SK-N-SH (cell line): ENCODE results near the gene WDR6. TPM values are rescaled to one million over a fixed set of nuclear protein-coding genes. Genes with fewer than 3 reads are reported as not detected.

Experiments used
- CTCF ChIA-PET: fragments of 300-600, 350-600 bp; formaldehyde crosslinking; extraction: SDS; loops from one replicate; lab custom pipeline; 2021; lab: Yijun Ruan, JAX
- POLR2A ChIA-PET: fragments of 350-600 bp; sonication (Branson Sonifier 250); formaldehyde crosslinking; extraction: SDS; loops from one replicate; lab custom pipeline; 2020; ENCODE audit warnings: antibody characterized with exemption, inconsistent platforms; lab: Yijun Ruan, JAX
- DNase-seq: peaks from one replicate; pipeline ENCODE4 v3.0.0; 2012
- H2AFZ ChIP-seq: fragments of 200-600 bp; sonication (generic); 2 replicates; pipeline ENCODE4 v1.8.1; 2016; ENCODE audit warnings: antibody characterized with exemption, mild to moderate bottlenecking, low read depth
- H3F3A ChIP-seq: fragments of 200-600 bp; sonication (generic); replicated peaks from 2 replicates; pipeline ENCODE3; 2016; ENCODE audit warnings: antibody characterized with exemption, mild to moderate bottlenecking; ENCODE audit not compliant: insufficient read depth
- H3K27ac ChIP-seq, 2 experiments: fragments of 200-500 bp in 1 of 2; fragments of 200-600 bp in 1 of 2; sonication (Bioruptor generic) in 1 of 2; sonication (generic), shearing (Covaris generic) in 1 of 2; 2 replicates each; pipeline versions ENCODE4 v1.5.1 to v1.6.1; 2014 to 2016; ENCODE audit warnings: low read depth in 2 of 2, inconsistent platforms in 1 of 2, low read length in 1 of 2, mild to moderate bottlenecking in 1 of 2, mixed read lengths in 1 of 2
- H3K27me3 ChIP-seq: fragments of 200-600 bp; sonication (generic), shearing (Covaris generic); 2 replicates; pipeline ENCODE4 v1.6.1; 2016; ENCODE audit warnings: mixed run types; ENCODE audit not compliant: insufficient read depth
- H3K36me3 ChIP-seq, 2 experiments: fragments of 200-500 bp in 1 of 2; fragments of 200-600 bp in 1 of 2; sonication (Bioruptor generic) in 1 of 2; sonication (generic) in 1 of 2; replicated peaks in 1 of 2; 2 replicates each; pipeline versions ENCODE3 to v1.5.1; 2014 to 2016; ENCODE audit warnings: low read length in 1 of 2, mild to moderate bottlenecking in 1 of 2; ENCODE audit not compliant: insufficient read depth in 2 of 2, control insufficient read depth in 1 of 2
- H3K4me1 ChIP-seq, 2 experiments: fragments of 200-500 bp in 1 of 2; fragments of 200-600 bp in 1 of 2; sonication (Bioruptor generic) in 1 of 2; sonication (generic), shearing (Covaris generic) in 1 of 2; 2 replicates each; pipeline versions ENCODE4 v1.5.1 to v1.6.1; 2014 to 2016; ENCODE audit warnings: low read depth in 1 of 2, low read length in 1 of 2, mixed run types in 1 of 2; ENCODE audit not compliant: insufficient read depth in 2 of 2, control insufficient read depth in 1 of 2
- H3K4me2 ChIP-seq: fragments of 200-600 bp; sonication (generic), shearing (Covaris generic); 2 replicates; pipeline ENCODE4 v1.6.1; 2017; ENCODE audit warnings: mixed run types
- H3K4me3 ChIP-seq, 2 experiments: fragments of 200-500 bp in 1 of 2; fragments of 200-600 bp in 1 of 2; sonication (Bioruptor generic) in 1 of 2; sonication (generic), shearing (Covaris generic) in 1 of 2; 2 replicates each; pipeline versions ENCODE4 v1.5.1 to v1.8.1; 2014 to 2016; ENCODE audit warnings: low read depth in 2 of 2, inconsistent platforms in 1 of 2, low read length in 1 of 2, mild to moderate bottlenecking in 1 of 2, mixed read lengths in 1 of 2, moderate library complexity in 1 of 2
- H3K79me2 ChIP-seq: fragments of 200-600 bp; sonication (generic); 2 replicates; pipeline ENCODE4 v1.8.1; 2017; ENCODE audit warnings: mild to moderate bottlenecking; ENCODE audit not compliant: insufficient read depth
- H3K9ac ChIP-seq: fragments of 200-600 bp; sonication (generic); 2 replicates; pipeline ENCODE4 v1.6.1; 2017; ENCODE audit warnings: mixed run types
- H3K9me2 ChIP-seq: fragments of 200-600 bp; sonication (generic); 2 replicates; pipeline ENCODE4 v1.6.1; 2017; ENCODE audit warnings: mixed run types
- H3K9me3 ChIP-seq: fragments of 200-600 bp; sonication (generic); 2 replicates; pipeline ENCODE4 v1.6.1; 2017; ENCODE audit warnings: mixed run types, mild to moderate bottlenecking, moderate library complexity
- H4K20me1 ChIP-seq: fragments of 200-600 bp; sonication (generic); 2 replicates; pipeline ENCODE4 v1.6.1; 2017; ENCODE audit warnings: mild to moderate bottlenecking, mixed run types; ENCODE audit not compliant: insufficient read depth
- EP300 ChIP-seq, 2 experiments: IDR thresholded peaks; 2 replicates each; pipeline versions ENCODE4 v1.4.0 to v1.6.1; 2012; ENCODE audit warnings: borderline replicate concordance in 1 of 2, low read depth in 1 of 2, low read length in 1 of 2
- EZH2phosphoT487 ChIP-seq: fragments of 200-600 bp; sonication (generic); IDR thresholded peaks from 2 replicates; pipeline ENCODE4 v1.6.1; 2017; ENCODE audit warnings: low read depth, mixed run types, mild to moderate bottlenecking, antibody characterized with exemption, moderate library complexity, borderline replicate concordance
- FOSL2 ChIP-seq: IDR thresholded peaks from 2 replicates; pipeline ENCODE4 v1.4.0; 2012; ENCODE audit warnings: low read depth, mild to moderate bottlenecking, moderate library complexity, borderline replicate concordance
- NFIC ChIP-seq: IDR thresholded peaks from 2 replicates; pipeline ENCODE4 v1.4.0; 2012; ENCODE audit warnings: borderline replicate concordance
- PBX3 ChIP-seq: IDR thresholded peaks from 2 replicates; pipeline ENCODE4; 2012
- POLR2AphosphoS5 ChIP-seq: IDR thresholded peaks from 2 replicates; pipeline ENCODE4 v1.6.1; 2012; ENCODE audit warnings: low read depth, low read length
- RAD21 ChIP-seq: IDR thresholded peaks from 2 replicates; pipeline ENCODE4 v1.6.1; 2012; ENCODE audit warnings: mild to moderate bottlenecking, low read length
- RCOR1 ChIP-seq: fragments of 150-350 bp; IDR thresholded peaks from 2 replicates; pipeline ENCODE4 v1.6.1; 2017; ENCODE audit warnings: antibody characterized with exemption, low read length
- RXRA ChIP-seq: IDR thresholded peaks from 2 replicates; pipeline ENCODE4 v1.4.0; 2012; ENCODE audit warnings: low read depth, mild to moderate bottlenecking, borderline replicate concordance
- TCF12 ChIP-seq: IDR thresholded peaks from 2 replicates; pipeline ENCODE4 v1.4.0; 2012
- WGBS: methylation state at CpG from one replicate; pipeline ENCODE4 v1.1.6; 2017; ENCODE audit warnings: low lambda C conversion rate; 5-methylcytosine and 5-hydroxymethylcytosine counted together
- polyA plus RNA-seq, 3 experiments: library from polyadenylated mRNA; depleted of rRNA; stranded (reverse); fragments of >200 nt; gene quantifications; 2 replicates each; pipeline ENCODE4 v1.2.3, GENCODE V29; 2012
- TF ChIP-seq, protein P1 (sequence below): IDR thresholded peaks from 2 replicates; pipeline ENCODE4 v1.6.1; 2012; ENCODE audit warnings: mild to moderate bottlenecking, low read depth, low read length, moderate library complexity

WDR6 gene
- polyA plus RNA-seq, 1 of the 3 experiments (the other 2 are of a cell fraction): 230 TPM

DNA sequence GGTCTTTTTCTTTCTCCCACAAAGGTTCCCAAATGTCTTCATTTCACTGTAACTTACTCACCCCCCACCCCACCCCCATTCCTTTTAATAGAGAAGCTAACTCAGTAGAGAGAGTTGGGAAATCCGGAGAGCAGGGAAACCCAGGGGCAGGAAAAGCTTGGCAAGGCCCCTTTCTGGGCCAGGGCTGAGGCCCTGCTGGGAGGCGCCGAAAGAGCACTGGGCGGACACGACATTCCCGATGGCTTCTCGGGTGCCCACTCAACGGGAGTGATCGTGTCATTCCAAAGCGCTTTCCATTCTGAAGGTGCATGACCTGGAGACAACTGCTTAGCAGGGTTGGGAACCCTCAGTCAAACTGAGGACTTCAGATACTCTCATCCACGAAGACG, 12.7 kb downstream of the WDR6 start:
- ChIA-PET CTCF (interaction anchor here (1.6 to 14.2 kb wide), 3 partner anchors 9 to 31 kb away, joined by 8 to 114 read pairs (median 39); partner anchors contain the start of genes IMPDH2, P4HTM and WDR6), POLR2A (interaction anchor here (0.8 to 4.6 kb wide), 8 partner anchors 8 to 114 kb away, joined by 3 to 80 read pairs (median 14); partner anchors contain the start of genes IMPDH2, QRICH1 and WDR6)
- H3K4me3 ChIP-seq: peak overlapping the region; percentile 87 to 94
- H3K79me2 ChIP-seq: peaks cover 63% of the 10 kb centered on the region
- peak overlapping the region; percentile 97 for H3K4me2 ChIP-seq
- TF ChIP-seq PBX3 (no peak), RCOR1 (no peak), POLR2AphosphoS5 (no peak), RAD21 (no peak), FOSL2 (no peak), RXRA (no peak), EP300 (IDR thresholded peaks at IDR 0.05; ENCODE audit: borderline replicate concordance in 1 of 2, low read depth in 1 of 2, low read length in 1 of 2) (no peak), NFIC (no peak), EZH2phosphoT487 (no peak)
- peak overlapping the region; percentile 90 to 99 for H3K27ac ChIP-seq
- H4K20me1 ChIP-seq: 0 out of 2 replicates have a peak, but pooled peaks cover 5% of the 10 kb centered on the region
- H3K9ac ChIP-seq: peak overlapping the region; percentile 99
- H3K4me1 ChIP-seq: peaks cover 0 to 34% of the 10 kb centered on the region in 2 experiments; a peak in 1 of 4 replicates
- H3K27me3 ChIP-seq: no peaks in the 10 kb centered on the region
- DNase-seq: no peak
- no peaks in the 10 kb centered on the region for H3K9me2 ChIP-seq
- no peaks in the 10 kb centered on the region for H3K9me3 ChIP-seq
- no peak overlapping the region for H2AFZ ChIP-seq
- 35% methylated on average over 9 of the region's 12 CpGs for WGBS
- H3K36me3 ChIP-seq: peaks cover 27 to 33% of the 10 kb centered on the region in 2 experiments
- H3F3A ChIP-seq: peaks cover 45% of the 10 kb centered on the region

DNA sequence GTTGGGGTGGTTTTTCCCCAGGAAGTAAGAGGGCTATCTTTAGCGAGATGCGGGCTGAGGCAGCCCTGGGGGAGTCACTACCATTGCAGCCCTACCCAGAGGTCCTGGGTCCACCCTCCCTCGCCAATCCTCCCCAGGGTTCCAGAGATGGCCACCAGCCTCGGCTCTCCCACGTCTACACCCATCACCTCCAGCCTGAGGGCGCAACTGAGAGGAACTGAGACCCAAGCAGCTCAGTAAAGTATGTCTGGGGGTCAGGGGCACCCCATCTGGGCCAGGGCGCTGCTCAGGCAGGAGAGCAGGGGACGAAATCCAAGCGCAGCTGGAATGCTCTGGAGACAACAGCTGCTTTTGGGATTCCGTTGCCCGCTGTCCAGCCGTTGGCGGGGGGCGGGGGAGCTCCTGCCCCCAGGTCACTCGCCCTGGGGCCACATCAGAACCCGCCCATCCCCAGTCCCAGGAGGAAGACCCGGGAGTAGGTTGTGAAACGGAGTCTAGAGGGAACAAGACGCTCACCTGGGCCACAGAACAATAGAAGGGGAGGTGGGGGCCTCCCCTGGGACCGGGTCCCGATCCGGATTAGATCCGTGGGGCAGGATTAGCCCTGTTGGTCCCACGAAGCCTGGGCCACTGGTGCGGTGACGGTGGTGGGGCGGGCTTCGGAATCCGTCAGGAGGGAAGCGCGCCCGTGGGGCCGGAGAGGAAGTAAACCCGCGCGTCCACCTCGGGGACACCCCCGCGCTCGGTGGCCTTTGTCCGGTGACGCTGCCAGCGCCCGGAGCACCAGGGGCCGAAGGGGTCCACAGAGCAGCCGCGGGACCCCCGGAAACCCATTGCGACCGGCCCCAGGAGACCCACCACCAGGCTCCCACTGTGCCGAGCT, 13.4 kb downstream of the WDR6 start:
- no peaks in the 10 kb centered on the region for H4K20me1 ChIP-seq
- H3K4me3 ChIP-seq: peak overlapping the region; percentile 87 to 94
- ChIA-PET POLR2A (interaction anchor here (0.8 to 4.6 kb wide), 11 partner anchors 8 to 338 kb away, joined by 3 to 80 read pairs (median 5); partner anchors contain the start of genes GPX1, IMPDH2, PRKAR2A and QRICH1), CTCF (interaction anchor here (0.9 to 14.2 kb wide), 9 partner anchors 8 to 429 kb away, joined by 3 to 114 read pairs (median 13); partner anchors contain the start of genes IMPDH2, KLHDC8B, P4HTM and QRICH1)
- peaks cover 0 to 40% of the 10 kb centered on the region in 2 experiments; a peak in 1 of 4 replicates for H3K4me1 ChIP-seq
- WGBS: 7% methylated on average over 9 of the region's 51 CpGs
- 0 out of 2 replicates have a peak overlapping the region, but pooled peaks have one; percentile 40 for H2AFZ ChIP-seq
- peaks cover 41% of the 10 kb centered on the region for H3F3A ChIP-seq
- peak overlapping the region; percentile 97 for H3K4me2 ChIP-seq
- peaks cover 69% of the 10 kb centered on the region for H3K79me2 ChIP-seq
- H3K9ac ChIP-seq: peak overlapping the region; percentile 99
- no peaks in the 10 kb centered on the region for H3K9me2 ChIP-seq
- DNase-seq: peak; percentile 55
- TF ChIP-seq EZH2phosphoT487 (no peak), TCF12 (0 out of 2 replicates have a peak, but pooled peaks have one; percentile 4), POLR2AphosphoS5 (0 out of 2 replicates have a peak, but pooled peaks have one; percentile 9)
- TF ChIP-seq, protein P1, sequence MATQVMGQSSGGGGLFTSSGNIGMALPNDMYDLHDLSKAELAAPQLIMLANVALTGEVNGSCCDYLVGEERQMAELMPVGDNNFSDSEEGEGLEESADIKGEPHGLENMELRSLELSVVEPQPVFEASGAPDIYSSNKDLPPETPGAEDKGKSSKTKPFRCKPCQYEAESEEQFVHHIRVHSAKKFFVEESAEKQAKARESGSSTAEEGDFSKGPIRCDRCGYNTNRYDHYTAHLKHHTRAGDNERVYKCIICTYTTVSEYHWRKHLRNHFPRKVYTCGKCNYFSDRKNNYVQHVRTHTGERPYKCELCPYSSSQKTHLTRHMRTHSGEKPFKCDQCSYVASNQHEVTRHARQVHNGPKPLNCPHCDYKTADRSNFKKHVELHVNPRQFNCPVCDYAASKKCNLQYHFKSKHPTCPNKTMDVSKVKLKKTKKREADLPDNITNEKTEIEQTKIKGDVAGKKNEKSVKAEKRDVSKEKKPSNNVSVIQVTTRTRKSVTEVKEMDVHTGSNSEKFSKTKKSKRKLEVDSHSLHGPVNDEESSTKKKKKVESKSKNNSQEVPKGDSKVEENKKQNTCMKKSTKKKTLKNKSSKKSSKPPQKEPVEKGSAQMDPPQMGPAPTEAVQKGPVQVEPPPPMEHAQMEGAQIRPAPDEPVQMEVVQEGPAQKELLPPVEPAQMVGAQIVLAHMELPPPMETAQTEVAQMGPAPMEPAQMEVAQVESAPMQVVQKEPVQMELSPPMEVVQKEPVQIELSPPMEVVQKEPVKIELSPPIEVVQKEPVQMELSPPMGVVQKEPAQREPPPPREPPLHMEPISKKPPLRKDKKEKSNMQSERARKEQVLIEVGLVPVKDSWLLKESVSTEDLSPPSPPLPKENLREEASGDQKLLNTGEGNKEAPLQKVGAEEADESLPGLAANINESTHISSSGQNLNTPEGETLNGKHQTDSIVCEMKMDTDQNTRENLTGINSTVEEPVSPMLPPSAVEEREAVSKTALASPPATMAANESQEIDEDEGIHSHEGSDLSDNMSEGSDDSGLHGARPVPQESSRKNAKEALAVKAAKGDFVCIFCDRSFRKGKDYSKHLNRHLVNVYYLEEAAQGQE: no peak
- peak overlapping the region; percentile 90 to 99 for H3K27ac ChIP-seq
- H3K9me3 ChIP-seq: no peaks in the 10 kb centered on the region
- peaks cover 30 to 33% of the 10 kb centered on the region in 2 experiments for H3K36me3 ChIP-seq
- H3K27me3 ChIP-seq: no peaks in the 10 kb centered on the region
